ENCODE results near the gene RNASEH2A.
A peak's percentile ranks its signal among the peaks of the same experiment; 100 is the strongest.
"Not testable (repeated sequence)": the region's sequence is repeated elsewhere in the genome, so short reads cannot be mapped to it uniquely, and the experiment has no call there.

RNASEH2A gene

GRCh38 chr19:12793290-12794195 lies 12.8 kb upstream of the RNASEH2A start:
- peak; percentile 85 to 90 for DNase-seq (ENCODE audit: low read depth in 2 of 2)

- no peak for DNase-seq (ENCODE audit: low read depth in 2 of 2)
Observed at GRCh38 chr19:12794196-12794941, 12.0 kb upstream of the RNASEH2A start.

GRCh38 chr19:12794971-12795381 lies 11.4 kb upstream of the RNASEH2A start:
- DNase-seq (ENCODE audit: low read depth in 2 of 2) = no peak

- DNase-seq (ENCODE audit: low read depth in 2 of 2) = no peak
Observed at GRCh38 chr19:12796146-12797071, 10.0 kb upstream of the RNASEH2A start.

GRCh38 chr19:12797141-12797587 lies 9.2 kb upstream of the RNASEH2A start:
- DNase-seq (ENCODE audit: low read depth in 2 of 2) = no peak

- not testable (repeated sequence) for DNase-seq (ENCODE audit: low read depth in 2 of 2)
Observed at GRCh38 chr19:12797607-12798006, 8.8 kb upstream of the RNASEH2A start.

GRCh38 chr19:12799742-12800465 lies 6.5 kb upstream of the RNASEH2A start:
- no peak for DNase-seq (ENCODE audit: low read depth in 2 of 2)

- DNase-seq (ENCODE audit: low read depth in 2 of 2) = no peak
Observed at GRCh38 chr19:12800466-12800770, 6.0 kb upstream of the RNASEH2A start.

- no peak for DNase-seq (ENCODE audit: low read depth in 2 of 2)
Observed at GRCh38 chr19:12800923-12801465, 5.4 kb upstream of the RNASEH2A start.

GRCh38 chr19:12801466-12802266 lies 4.7 kb upstream of the RNASEH2A start, which contains the start of the genes PRDX2 and THSD8:
TSS of gene PRDX2 (minus strand) at chr19:12801800. CDS start at chr19:12801261, 539 bp downstream.
TSS of gene THSD8 (plus strand) at chr19:12802069. CDS start at chr19:12802072, 3 bp downstream.
- no peak for DNase-seq (ENCODE audit: low read depth in 2 of 2)

- DNase-seq (ENCODE audit: low read depth in 2 of 2) = no peak
Observed at GRCh38 chr19:12802267-12803106, 3.9 kb upstream of the RNASEH2A start.

- no peak for DNase-seq (ENCODE audit: low read depth in 2 of 2)
Observed at GRCh38 chr19:12804051-12804450, 2.3 kb upstream of the RNASEH2A start.

- no peak for DNase-seq (ENCODE audit: low read depth in 2 of 2)
Observed at GRCh38 chr19:12815088-12815487, 8.7 kb downstream of the RNASEH2A start.

- DNase-seq (ENCODE audit: low read depth in 2 of 2) = not testable (repeated sequence)
Observed at GRCh38 chr19:12817188-12817587, 10.8 kb downstream of the RNASEH2A start.

- DNase-seq (ENCODE audit: low read depth in 2 of 2) = not testable (repeated sequence)
Observed at GRCh38 chr19:12817810-12818209, 11.4 kb downstream of the RNASEH2A start.

GRCh38 chr19:12821761-12822160 lies 15.4 kb downstream of the RNASEH2A start:
- DNase-seq (ENCODE audit: low read depth in 2 of 2) = no peak

GRCh38 chr19:12825254-12826131 lies 19.1 kb downstream of the RNASEH2A start:
- DNase-seq (ENCODE audit: low read depth in 2 of 2) = no peak

- DNase-seq (ENCODE audit: low read depth in 2 of 2) = no peak
Observed at GRCh38 chr19:12828494-12828893, 22.1 kb downstream of the RNASEH2A start.
